ENCODE data around the gene APOL5.

- TF ChIP-seq POLR2A (IDR thresholded peaks at IDR 0.05; ENCODE audit: low read depth, low read length), result no peak
- no peak for TF ChIP-seq POLR2AphosphoS5 (IDR thresholded peaks at IDR 0.05; ENCODE audit: low read depth, low read length)
These were observed 40.7 kb downstream of the APOL5 start for GRCh38 chr22:35758394-35758793.
